Colonic mucosa (tissue), 4 donors: ENCODE results near the gene SCAF11. TPM values are rescaled to one million over a fixed set of nuclear protein-coding genes. Genes with fewer than 3 reads are reported as not detected.

ENCODE experiments used
- DNase-seq: peaks from one replicate; pipeline ENCODE4 v3.0.0-alpha.2; 2020
- H3K27ac ChIP-seq: fragments of 200-600 bp; one replicate; pipeline ENCODE4 v1.8.0; 2021
- H3K27me3 ChIP-seq: fragments of 200-600 bp; one replicate; pipeline ENCODE4 v1.8.0; 2021
- H3K36me3 ChIP-seq: fragments of 200-600 bp; one replicate; pipeline ENCODE4 v1.8.0; 2021
- H3K4me1 ChIP-seq: fragments of 200-600 bp; one replicate; pipeline ENCODE4 v1.8.0; 2021; ENCODE audit warnings: mild to moderate bottlenecking
- H3K4me3 ChIP-seq: fragments of 200-600 bp; one replicate; pipeline ENCODE4 v1.8.0; 2021
- H3K9ac ChIP-seq, 2 donors: one replicate each; pipeline ENCODE4 v1.7.0; 2013; ENCODE audit warnings: control low read depth in 2 of 2, low read depth in 2 of 2, low read length in 2 of 2
- H3K9me3 ChIP-seq: fragments of 200-600 bp; one replicate; pipeline ENCODE4 v1.8.0; 2021
- intact Hi-C: fragments of 100-400 bp; cut with DNase I; formaldehyde crosslinking; loops from one replicate; pipeline ENCODE4 v1.14.1; 2022
- total RNA-seq, 2 donors: library from RNA; stranded (reverse); fragmentation: NEBNext Ultra II Directional in 1 of 2; extraction: Animal tissue kit (Norgen Biotek cat#: 25700) in 1 of 2; gene quantifications; one replicate each; pipeline ENCODE4 v1.2.1, GENCODE V29; 2021
- TF ChIP-seq, protein P1 (sequence below): fragments of 200-600 bp; IDR thresholded peaks from one replicate; pipeline ENCODE4 v1.8.0; 2022; ENCODE audit warnings: antibody characterized with exemption, mild to moderate bottlenecking
- donor health status: healthy.
- donor health status: DM: no; HTN: no; CAD: no.
- donor health status: DM: no; HTN: no; CAD: no.

SCAF11 gene
- total RNA-seq, 2 donors from 2014 or later = 84.8 to 105 TPM

GRCh38 chr12:45948546-45948945 lies 41.8 kb downstream of the SCAF11 start:
- no peak for DNase-seq
- TF ChIP-seq, protein P1, sequence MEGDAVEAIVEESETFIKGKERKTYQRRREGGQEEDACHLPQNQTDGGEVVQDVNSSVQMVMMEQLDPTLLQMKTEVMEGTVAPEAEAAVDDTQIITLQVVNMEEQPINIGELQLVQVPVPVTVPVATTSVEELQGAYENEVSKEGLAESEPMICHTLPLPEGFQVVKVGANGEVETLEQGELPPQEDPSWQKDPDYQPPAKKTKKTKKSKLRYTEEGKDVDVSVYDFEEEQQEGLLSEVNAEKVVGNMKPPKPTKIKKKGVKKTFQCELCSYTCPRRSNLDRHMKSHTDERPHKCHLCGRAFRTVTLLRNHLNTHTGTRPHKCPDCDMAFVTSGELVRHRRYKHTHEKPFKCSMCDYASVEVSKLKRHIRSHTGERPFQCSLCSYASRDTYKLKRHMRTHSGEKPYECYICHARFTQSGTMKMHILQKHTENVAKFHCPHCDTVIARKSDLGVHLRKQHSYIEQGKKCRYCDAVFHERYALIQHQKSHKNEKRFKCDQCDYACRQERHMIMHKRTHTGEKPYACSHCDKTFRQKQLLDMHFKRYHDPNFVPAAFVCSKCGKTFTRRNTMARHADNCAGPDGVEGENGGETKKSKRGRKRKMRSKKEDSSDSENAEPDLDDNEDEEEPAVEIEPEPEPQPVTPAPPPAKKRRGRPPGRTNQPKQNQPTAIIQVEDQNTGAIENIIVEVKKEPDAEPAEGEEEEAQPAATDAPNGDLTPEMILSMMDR = no peak
- no peak overlapping the region for H3K9ac ChIP-seq
- no peaks in the 10 kb centered on the region for H3K9me3 ChIP-seq
- intact Hi-C loops = no loop called here
- H3K4me3 ChIP-seq = no peak overlapping the region
- H3K27me3 ChIP-seq = no peaks in the 10 kb centered on the region
- H3K4me1 ChIP-seq = no peaks in the 10 kb centered on the region
- H3K27ac ChIP-seq = no peak overlapping the region
- H3K36me3 ChIP-seq = no peaks in the 10 kb centered on the region

DNA sequence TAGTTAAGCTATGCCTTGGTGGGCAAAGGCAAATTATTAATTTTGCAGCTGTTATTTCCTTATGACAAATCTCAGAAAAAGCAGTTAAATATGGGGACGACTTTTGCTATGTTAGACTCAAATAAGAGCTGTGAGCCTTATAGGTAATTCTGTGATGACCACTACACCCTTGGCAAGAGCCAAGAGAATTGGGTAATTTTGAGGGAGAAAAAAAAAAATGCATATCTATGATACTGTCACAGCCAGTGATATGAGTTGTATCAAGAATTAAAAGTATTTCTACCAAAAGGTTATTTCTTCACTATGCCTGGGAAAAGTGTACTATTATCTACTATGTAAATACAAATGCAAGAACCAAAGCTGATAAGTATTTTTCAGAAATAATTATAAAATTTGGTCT lies 43.9 kb downstream of the SCAF11 start:
- no peak for DNase-seq
- H3K9ac ChIP-seq = no peak overlapping the region
- TF ChIP-seq, protein P1 = no peak
- no peaks in the 10 kb centered on the region for H3K4me1 ChIP-seq
- H3K27me3 ChIP-seq = no peaks in the 10 kb centered on the region
- H3K27ac ChIP-seq = no peak overlapping the region
- no peak overlapping the region for H3K4me3 ChIP-seq
- no peaks in the 10 kb centered on the region for H3K36me3 ChIP-seq
- intact Hi-C loops = no loop called here
- H3K9me3 ChIP-seq = no peaks in the 10 kb centered on the region

- no peak overlapping the region for H3K27ac ChIP-seq
- no peaks in the 10 kb centered on the region for H3K36me3 ChIP-seq
- no peak overlapping the region for H3K4me3 ChIP-seq
- no peaks in the 10 kb centered on the region for H3K27me3 ChIP-seq
- no peaks in the 10 kb centered on the region for H3K4me1 ChIP-seq
- H3K9me3 ChIP-seq = no peaks in the 10 kb centered on the region
- TF ChIP-seq, protein P1 = no peak
- H3K9ac ChIP-seq = no peak overlapping the region
- DNase-seq = no peak
- intact Hi-C loops = no loop called here
Observed at GRCh38 chr12:45944771-45945170, 45.6 kb downstream of the SCAF11 start.

DNA sequence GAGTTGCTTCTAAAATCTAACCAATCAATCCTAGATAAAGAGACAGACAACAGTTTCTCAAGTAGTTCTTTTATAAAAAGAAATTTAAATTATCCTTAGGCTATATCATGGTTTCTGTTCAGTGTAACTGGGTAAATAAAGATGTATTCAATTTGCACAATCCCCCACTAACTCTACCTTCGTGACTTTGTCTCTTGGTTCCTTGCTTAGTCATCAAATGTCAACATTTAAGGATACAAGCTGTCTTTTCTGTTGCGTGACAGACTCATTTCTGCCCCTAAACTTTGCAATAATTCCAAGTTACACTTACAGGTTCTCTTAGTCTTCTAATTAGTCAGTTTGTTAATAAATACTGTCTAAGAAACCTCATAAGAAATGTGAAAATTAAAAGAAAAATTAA lies 50.6 kb downstream of the SCAF11 start:
- no peaks in the 10 kb centered on the region for H3K9me3 ChIP-seq
- TF ChIP-seq, protein P1 = no peak
- no peak for DNase-seq
- H3K4me3 ChIP-seq = no peak overlapping the region
- no peaks in the 10 kb centered on the region for H3K27me3 ChIP-seq
- H3K36me3 ChIP-seq = no peaks in the 10 kb centered on the region
- no peak overlapping the region for H3K27ac ChIP-seq
- intact Hi-C loops = no loop called here
- H3K9ac ChIP-seq = no peak overlapping the region
- H3K4me1 ChIP-seq = no peaks in the 10 kb centered on the region

DNA sequence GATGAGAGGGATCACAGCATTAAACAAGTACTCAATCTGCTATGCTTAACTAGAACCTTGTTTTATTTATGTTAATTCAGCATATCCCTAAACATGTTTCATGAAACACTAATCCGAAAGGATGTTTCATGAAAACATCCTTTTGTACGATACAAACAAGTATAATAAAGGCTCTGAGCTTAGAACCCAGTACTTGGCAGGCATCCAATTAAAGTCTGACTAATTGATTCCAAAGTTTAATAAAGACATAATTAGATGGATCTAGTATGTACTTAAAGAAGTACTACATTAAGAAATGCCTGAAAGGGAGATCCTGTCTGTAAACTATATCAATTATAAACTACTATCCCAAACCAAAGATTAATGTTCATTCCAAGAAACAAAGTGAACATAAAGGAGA lies 51.8 kb downstream of the SCAF11 start:
- H3K27ac ChIP-seq = no peak overlapping the region
- no peak overlapping the region for H3K4me3 ChIP-seq
- no peak overlapping the region for H3K9ac ChIP-seq
- H3K27me3 ChIP-seq = no peaks in the 10 kb centered on the region
- TF ChIP-seq, protein P1 = no peak
- no peak for DNase-seq
- no peaks in the 10 kb centered on the region for H3K4me1 ChIP-seq
- no peaks in the 10 kb centered on the region for H3K36me3 ChIP-seq
- no peaks in the 10 kb centered on the region for H3K9me3 ChIP-seq
- intact Hi-C loops = no loop called here

DNA sequence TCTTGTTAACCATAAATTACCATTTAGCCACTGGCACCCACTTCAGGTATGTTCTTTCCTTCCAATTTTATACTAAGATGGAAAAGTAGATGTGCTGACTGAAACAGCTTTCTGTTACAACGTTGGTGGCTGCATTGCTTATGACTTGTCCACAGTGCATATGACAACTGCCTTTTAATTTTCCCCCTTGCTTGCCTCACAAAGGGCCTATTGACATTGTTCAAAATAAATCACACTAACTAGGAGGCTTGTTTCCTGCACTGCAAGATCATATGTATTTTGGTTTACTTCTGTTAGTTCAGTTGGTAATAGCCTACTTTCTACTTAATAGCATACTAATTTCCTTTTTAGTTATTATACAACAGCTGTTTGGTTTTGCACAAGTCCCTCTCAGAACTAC lies 55.4 kb downstream of the SCAF11 start:
- no peak overlapping the region for H3K9ac ChIP-seq
- no peak for DNase-seq
- H3K27ac ChIP-seq = no peak overlapping the region
- intact Hi-C loops = no loop called here
- no peak overlapping the region for H3K4me3 ChIP-seq
- H3K27me3 ChIP-seq = no peaks in the 10 kb centered on the region
- no peaks in the 10 kb centered on the region for H3K4me1 ChIP-seq
- peaks cover under 1% of the 10 kb centered on the region for H3K36me3 ChIP-seq
- no peaks in the 10 kb centered on the region for H3K9me3 ChIP-seq
- TF ChIP-seq, protein P1 = no peak
